ES-I3 (cell line): ENCODE data around the gene PHIP.

ENCODE experiments used
- H3K36me3 ChIP-seq: 2 replicates; pipeline ENCODE4 v1.6.1; 2013; ENCODE audit warnings: mild to moderate bottlenecking, low read length, control low read depth, moderate library complexity; ENCODE audit not compliant: insufficient read depth
- H3K4me1 ChIP-seq: 2 replicates; pipeline ENCODE4 v1.6.1; 2013; ENCODE audit warnings: mild to moderate bottlenecking, control low read depth, low read length; ENCODE audit not compliant: insufficient read depth
- H3K9ac ChIP-seq: 2 replicates; pipeline ENCODE4 v1.6.1; 2013; ENCODE audit warnings: low read depth, mild to moderate bottlenecking, low read length, moderate library complexity
- H3K9me3 ChIP-seq: 2 replicates; pipeline ENCODE4 v1.6.1; 2013; ENCODE audit warnings: mild to moderate bottlenecking, low read length, moderate library complexity; ENCODE audit not compliant: control insufficient read depth, insufficient read depth

Gene PHIP

DNA sequence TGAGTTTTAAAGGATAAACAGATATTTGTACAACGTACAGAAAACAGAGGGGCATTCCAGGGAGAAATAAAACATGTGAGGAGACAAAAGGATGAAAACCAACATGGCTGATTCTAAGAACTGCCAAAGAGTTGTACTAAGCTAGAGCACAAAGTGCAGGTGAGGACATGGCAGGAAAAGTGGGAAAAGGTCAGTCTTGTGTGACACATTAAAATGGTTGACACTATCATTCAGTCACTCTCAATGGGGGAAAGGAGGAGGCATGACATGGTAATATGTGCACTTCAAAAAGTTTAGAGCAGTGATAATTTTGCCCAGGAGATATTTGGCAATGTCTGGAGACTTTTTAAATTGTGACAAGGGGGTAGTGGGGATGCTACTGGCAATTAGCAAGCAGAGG lies 21.8 kb downstream of the PHIP start:
- no peak overlapping the region for H3K9ac ChIP-seq
- peaks cover 15% of the 10 kb centered on the region; the same call in 1 of the 2 replicates for H3K36me3 ChIP-seq
- 0 out of 2 replicates have a peak, but pooled peaks cover 4% of the 10 kb centered on the region for H3K9me3 ChIP-seq
- H3K4me1 ChIP-seq, result no peaks in the 10 kb centered on the region; the same call in 1 of the 2 replicates

DNA sequence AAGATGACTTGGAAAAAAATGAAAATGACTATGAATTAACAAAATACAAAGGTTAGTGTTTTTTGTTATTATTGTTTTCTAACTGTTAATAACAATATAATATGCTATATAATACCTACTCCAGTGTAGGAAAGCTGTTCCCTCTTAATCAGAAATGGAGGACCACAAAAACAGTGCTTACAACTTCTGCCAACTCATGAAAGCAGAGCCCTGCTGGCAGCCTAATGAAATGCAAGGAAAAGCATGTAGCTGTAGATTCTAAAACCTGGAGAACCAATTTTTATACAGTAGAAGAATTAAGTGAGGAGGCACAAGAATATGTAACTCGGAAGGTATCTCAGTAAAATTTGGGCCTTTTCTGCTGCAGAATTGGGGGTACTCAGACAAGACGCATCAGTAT lies 29.4 kb downstream of the PHIP start:
- Histone ChIP-seq H3K9me3 (0 out of 2 replicates have a peak, but pooled peaks cover 4% of the 10 kb centered on the region), H3K4me1 (peaks cover 4% of the 10 kb centered on the region; the same call in 1 of the 2 replicates), H3K9ac (no peak overlapping the region), H3K36me3 (0 out of 2 replicates have a peak, but pooled peaks cover 4% of the 10 kb centered on the region)

- Histone ChIP-seq H3K9me3 (no peaks in the 10 kb centered on the region), H3K9ac (no peak overlapping the region), H3K4me1 (peaks cover 4% of the 10 kb centered on the region; the same call in 1 of the 2 replicates), H3K36me3 (0 out of 2 replicates have a peak, but pooled peaks cover 2% of the 10 kb centered on the region)
Measured at GRCh38 chr6:79047072-79047471, 31.0 kb downstream of the PHIP start.

GRCh38 chr6:79045966-79046365 lies 32.1 kb downstream of the PHIP start:
- no peaks in the 10 kb centered on the region for H3K36me3 ChIP-seq
- H3K9ac ChIP-seq, result no peak overlapping the region
- H3K9me3 ChIP-seq, result no peaks in the 10 kb centered on the region
- peaks cover 4% of the 10 kb centered on the region; the same call in 1 of the 2 replicates for H3K4me1 ChIP-seq

DNA sequence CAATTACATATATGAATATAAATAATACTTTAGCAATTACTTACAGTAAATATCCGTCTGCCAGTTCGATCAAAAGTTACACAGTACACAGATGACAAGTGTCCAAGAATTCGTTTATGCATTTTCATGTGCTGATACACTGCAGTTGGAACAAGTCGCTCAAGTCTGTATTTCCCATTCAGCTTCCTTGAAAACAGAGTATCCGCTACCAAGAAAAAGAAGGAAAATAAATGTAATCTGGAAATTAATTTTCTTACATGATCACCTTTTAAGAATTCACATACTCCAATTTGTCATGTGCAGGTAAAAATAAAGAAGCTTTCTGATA lies 35.3 kb downstream of the PHIP start:
- no peak overlapping the region for H3K9ac ChIP-seq
- H3K9me3 ChIP-seq, result no peaks in the 10 kb centered on the region
- H3K4me1 ChIP-seq, result peaks cover 4% of the 10 kb centered on the region; the same call in 1 of the 2 replicates
- H3K36me3 ChIP-seq, result no peaks in the 10 kb centered on the region

DNA sequence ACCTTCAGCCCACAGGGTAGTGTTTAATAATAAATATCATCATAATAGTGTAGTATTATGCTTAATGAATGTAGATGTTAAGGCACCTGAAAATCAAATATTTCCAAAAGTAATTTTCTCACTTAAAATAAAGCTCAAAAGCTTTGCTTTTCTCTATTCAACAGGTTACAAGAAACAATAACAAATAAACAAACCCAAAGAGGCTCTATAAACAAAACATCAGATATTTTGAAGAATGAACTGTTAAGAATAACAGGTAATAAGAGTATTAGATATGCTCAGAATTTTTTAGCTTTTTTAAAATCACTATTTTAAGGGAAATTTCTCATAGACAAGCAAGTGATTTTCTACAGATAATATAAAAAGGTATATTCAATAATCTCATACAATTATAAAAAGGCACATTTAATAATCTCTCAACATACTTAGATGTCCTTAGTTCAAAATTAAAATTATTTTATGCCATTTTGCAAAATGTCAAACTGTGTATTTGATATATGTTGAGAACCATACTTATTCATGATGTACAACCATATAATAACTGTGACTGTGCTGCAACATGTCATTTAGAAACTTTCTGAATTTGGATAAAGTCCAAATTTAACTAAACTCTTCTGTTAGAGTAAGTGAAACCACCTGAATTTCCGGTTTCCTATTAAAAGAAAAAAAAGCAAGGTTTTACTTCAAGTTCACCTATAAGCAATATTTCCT lies 35.8 kb downstream of the PHIP start:
- no peak overlapping the region for H3K9ac ChIP-seq
- H3K4me1 ChIP-seq, result peaks cover 4% of the 10 kb centered on the region; the same call in 1 of the 2 replicates
- H3K36me3 ChIP-seq, result peaks cover under 1% of the 10 kb centered on the region; the same call in 1 of the 2 replicates
- no peaks in the 10 kb centered on the region for H3K9me3 ChIP-seq

- Histone ChIP-seq H3K36me3 (peaks cover 3% of the 10 kb centered on the region; the same call in 1 of the 2 replicates), H3K9me3 (no peaks in the 10 kb centered on the region), H3K4me1 (no peaks in the 10 kb centered on the region), H3K9ac (no peak overlapping the region)
Measured at GRCh38 chr6:79040083-79040482, 38.0 kb downstream of the PHIP start.

DNA sequence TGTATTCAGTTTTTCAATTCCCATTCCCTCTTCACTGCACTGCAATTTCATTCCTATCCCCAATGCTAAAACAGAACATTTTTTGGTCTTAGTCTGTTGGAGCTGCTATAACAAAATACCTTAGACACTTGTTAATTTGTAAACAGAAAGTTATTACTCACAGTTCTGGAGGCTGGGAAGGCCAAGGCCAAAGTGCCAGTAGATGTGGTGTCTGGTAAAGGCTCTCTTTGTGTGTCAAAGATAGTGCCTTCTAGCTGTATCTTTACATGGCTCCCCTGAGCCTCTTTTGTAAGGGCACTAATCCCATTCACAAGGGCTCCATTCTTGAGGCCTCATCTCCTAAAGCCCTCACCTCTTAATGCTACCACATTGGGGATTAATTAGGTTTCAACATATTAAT lies 40.0 kb downstream of the PHIP start:
- H3K9me3 ChIP-seq, result no peaks in the 10 kb centered on the region
- H3K4me1 ChIP-seq, result no peaks in the 10 kb centered on the region
- H3K9ac ChIP-seq, result no peak overlapping the region
- peaks cover 3% of the 10 kb centered on the region for H3K36me3 ChIP-seq

DNA sequence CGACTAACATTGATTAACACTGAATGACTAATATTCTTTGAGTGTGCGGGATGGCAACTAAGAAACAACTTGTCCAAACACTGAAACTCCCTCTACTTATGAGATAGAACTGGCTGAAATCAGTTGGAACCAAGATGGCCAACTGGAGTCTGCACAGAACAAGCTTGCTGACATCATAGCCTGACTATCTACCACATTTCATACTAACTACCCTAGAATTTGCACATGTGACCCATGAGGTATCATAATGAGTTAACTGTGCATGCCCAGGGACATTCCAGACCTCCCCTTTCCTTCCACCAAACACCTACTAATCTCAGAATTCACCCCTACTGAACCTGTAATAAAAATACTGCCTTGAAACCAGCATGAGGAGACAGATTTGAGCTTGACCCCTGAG lies 43.2 kb downstream of the PHIP start:
- H3K9me3 ChIP-seq, result no peaks in the 10 kb centered on the region
- peaks cover 3% of the 10 kb centered on the region for H3K36me3 ChIP-seq
- no peak overlapping the region for H3K9ac ChIP-seq
- no peaks in the 10 kb centered on the region for H3K4me1 ChIP-seq

DNA sequence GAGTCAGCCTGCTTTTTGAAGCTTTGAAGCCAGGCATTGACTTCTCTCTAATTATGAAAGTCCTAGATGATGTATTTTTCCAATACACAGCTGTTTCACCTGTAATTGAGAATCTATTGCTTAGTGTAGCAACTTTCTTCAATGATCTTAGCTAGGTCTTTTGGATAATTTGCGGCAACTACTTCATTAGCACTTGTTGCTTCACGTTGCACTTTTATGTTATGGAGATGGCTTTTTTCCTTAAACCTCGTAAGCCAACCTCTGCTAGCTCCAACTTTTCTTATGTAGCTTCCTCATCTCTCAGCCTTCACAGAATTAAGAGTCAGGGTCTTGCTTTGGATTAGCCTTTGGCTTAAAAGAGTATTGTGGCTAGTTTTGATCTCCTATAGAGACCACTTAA lies 44.8 kb downstream of the PHIP start:
- H3K4me1 ChIP-seq, result no peaks in the 10 kb centered on the region
- H3K9ac ChIP-seq, result no peak overlapping the region
- peaks cover 3% of the 10 kb centered on the region for H3K36me3 ChIP-seq
- H3K9me3 ChIP-seq, result no peaks in the 10 kb centered on the region

DNA sequence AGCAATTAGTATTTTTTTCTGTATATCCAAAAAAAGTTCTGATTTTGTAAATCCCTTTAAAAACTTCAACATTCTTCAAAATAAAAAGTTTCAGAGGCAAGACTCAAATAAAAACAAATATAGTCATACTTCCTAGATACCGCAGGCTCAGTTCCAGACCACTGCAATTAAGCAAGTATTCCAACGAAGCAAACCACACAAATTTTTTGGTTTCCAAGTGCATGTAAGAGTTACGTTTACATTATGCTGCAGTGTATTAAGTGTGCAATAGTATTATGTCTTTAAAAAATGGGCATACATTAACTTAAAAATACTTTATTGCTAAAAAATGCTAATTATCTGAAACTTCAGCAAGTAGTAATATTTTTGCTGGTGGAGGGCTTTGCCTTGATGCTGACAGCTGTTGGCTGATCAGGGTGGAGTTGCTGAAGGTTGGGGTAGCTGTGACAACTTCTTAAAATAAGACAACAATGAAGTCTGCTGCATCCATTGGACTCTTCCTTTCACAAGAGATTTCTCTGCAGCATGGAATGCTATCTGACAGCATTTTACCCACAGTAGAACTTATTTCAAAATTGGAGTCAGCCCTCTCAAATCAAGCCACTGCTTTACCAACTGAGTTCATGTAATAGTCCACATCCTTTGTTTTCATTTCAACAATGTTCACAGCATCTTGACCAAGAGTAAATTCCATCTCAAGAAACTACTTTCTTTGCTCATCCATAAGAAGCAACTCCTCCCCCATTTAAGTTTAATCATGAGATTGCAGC lies 46.0 kb downstream of the PHIP start:
- Histone ChIP-seq H3K36me3 (no peaks in the 10 kb centered on the region; the same call in none of the 2 replicates), H3K9me3 (no peaks in the 10 kb centered on the region), H3K9ac (no peak overlapping the region), H3K4me1 (no peaks in the 10 kb centered on the region)

DNA sequence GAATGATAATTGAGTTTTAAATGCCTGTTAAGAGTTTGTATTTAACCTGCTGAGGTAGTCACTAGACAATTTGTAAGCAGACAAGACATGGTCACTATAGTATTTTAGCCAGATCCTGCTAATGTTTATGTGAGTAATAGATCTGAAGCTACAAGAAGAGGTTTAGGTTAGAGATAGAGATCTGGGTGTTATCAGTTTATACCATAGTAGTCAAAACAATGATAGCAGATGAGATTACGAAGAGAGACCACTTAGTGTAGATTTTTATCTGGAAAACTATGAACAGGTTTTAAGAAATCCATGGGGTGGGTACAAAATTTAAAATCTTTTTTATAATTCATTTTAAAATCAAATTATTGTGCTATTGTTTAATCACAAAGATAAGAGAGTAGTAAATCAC lies 47.5 kb downstream of the PHIP start:
- Histone ChIP-seq H3K4me1 (no peaks in the 10 kb centered on the region), H3K36me3 (no peaks in the 10 kb centered on the region; the same call in 1 of the 2 replicates), H3K9me3 (no peaks in the 10 kb centered on the region), H3K9ac (no peak overlapping the region)

- no peak overlapping the region for H3K9ac ChIP-seq
- no peaks in the 10 kb centered on the region for H3K9me3 ChIP-seq
- no peaks in the 10 kb centered on the region for H3K4me1 ChIP-seq
- H3K36me3 ChIP-seq, result no peaks in the 10 kb centered on the region; the same call in 1 of the 2 replicates
Measured at GRCh38 chr6:79030023-79030422, 48.0 kb downstream of the PHIP start.

- Histone ChIP-seq H3K4me1 (no peaks in the 10 kb centered on the region), H3K9me3 (no peaks in the 10 kb centered on the region), H3K9ac (no peak overlapping the region), H3K36me3 (no peaks in the 10 kb centered on the region)
Measured at GRCh38 chr6:79028641-79029314, 49.3 kb downstream of the PHIP start.
